Natural killer cell treated with Interleukin-12 subunit alpha and Interleukin-12 subunit beta and Interleukin-15 and Interleukin-18, amount 100 ng/mL, for 72 hours (primary cell): ENCODE measurements around the gene SLC38A10. TPM values are rescaled to one million over a fixed set of nuclear protein-coding genes. Genes with fewer than 3 reads are reported as not detected.

Source experiments
- ATAC-seq, 2 donors: fragments of 150-1000 bp; cut with Tn5 transposase in 1 of 2; sonication (Bioruptor Pico), chemical (Tn5 transposase) in 1 of 2; 2 replicates each; pipeline ENCODE4 v1.10.0; 2021
- DNase-seq: peaks from one replicate; pipeline ENCODE4 v3.0.0; 2022; ENCODE audit warnings: low spot score
- H3K27ac Mint-ChIP-seq, 2 donors: 1 replicate in 1 of 2; 2 replicates in 1 of 2; pipeline ENCODE4 v1.8.0; 2022; ENCODE audit warnings: mixed read lengths in 2 of 2, mild to moderate bottlenecking in 1 of 2, moderate library complexity in 1 of 2
- H3K27me3 Mint-ChIP-seq, 2 donors: 1 replicate in 1 of 2; 2 replicates in 1 of 2; pipeline ENCODE4 v1.8.0; 2022; ENCODE audit warnings: mixed read lengths in 2 of 2
- H3K36me3 Mint-ChIP-seq: one replicate; pipeline ENCODE4 v1.8.0; 2022; ENCODE audit warnings: mixed read lengths
- H3K4me1 Mint-ChIP-seq, 2 donors: 1 replicate in 1 of 2; 2 replicates in 1 of 2; pipeline ENCODE4 v1.8.0; 2022; ENCODE audit warnings: low read depth in 2 of 2, mixed read lengths in 2 of 2, mild to moderate bottlenecking in 1 of 2
- H3K4me3 Mint-ChIP-seq: one replicate; pipeline ENCODE4 v1.8.0; 2022; ENCODE audit warnings: mixed read lengths
- H3K9me3 Mint-ChIP-seq: 2 replicates; pipeline ENCODE4 v1.8.0; 2022; ENCODE audit warnings: mixed read lengths
- total RNA-seq, 2 donors: library from RNA; stranded (reverse); gene quantifications; one replicate each; pipeline ENCODE4 v1.2.3, GENCODE V29; 2022

SLC38A10 gene
- 100 to 1,000 TPM in 1 of 2 donors, 10 to 100 TPM in 1; 92.4 to 136 TPM for total RNA-seq

- peaks cover 8 to 21% of the 10 kb centered on the region in 2 donors for H3K4me1 Mint-ChIP-seq
- DNase-seq (peak; percentile 95), ATAC-seq (peak; percentile 98)
- no peaks in the 10 kb centered on the region for H3K36me3 Mint-ChIP-seq
- H3K4me3 Mint-ChIP-seq, result peak within 1 kb of the TSS; percentile 99
- H3K27me3 Mint-ChIP-seq, result no peaks in the 10 kb centered on the region
- H3K9me3 Mint-ChIP-seq, result no peaks in the 10 kb centered on the region
- peak within 1 kb of the TSS; percentile 94 to 96 for H3K27ac Mint-ChIP-seq
Measured at GRCh38 chr17:81295031-81295675, at the start of gene SLC38A10. TSS of gene SLC38A10 (minus strand) at chr17:81295307. CDS start at chr17:81294921, 386 bp downstream.

GRCh38 chr17:81342269-81343070 is 47.4 kb upstream of the SLC38A10 start:
- no peaks in the 10 kb centered on the region for H3K9me3 Mint-ChIP-seq
- DNase-seq (no peak), ATAC-seq (no peak)
- H3K4me1 Mint-ChIP-seq, result peaks cover 10 to 11% of the 10 kb centered on the region in 2 donors
- peaks cover 22 to 27% of the 10 kb centered on the region in 2 donors for H3K27me3 Mint-ChIP-seq
- no peak overlapping the region for H3K27ac Mint-ChIP-seq
- H3K4me3 Mint-ChIP-seq, result no peak overlapping the region
- peaks cover 5% of the 10 kb centered on the region for H3K36me3 Mint-ChIP-seq

- peaks cover 22 to 27% of the 10 kb centered on the region in 2 donors for H3K27me3 Mint-ChIP-seq
- no peaks in the 10 kb centered on the region for H3K9me3 Mint-ChIP-seq
- H3K4me1 Mint-ChIP-seq, result peaks cover 10 to 11% of the 10 kb centered on the region in 2 donors
- H3K4me3 Mint-ChIP-seq, result no peak overlapping the region
- ATAC-seq (no peak), DNase-seq (no peak)
- H3K36me3 Mint-ChIP-seq, result peaks cover 5% of the 10 kb centered on the region
- no peak overlapping the region for H3K27ac Mint-ChIP-seq
Measured at GRCh38 chr17:81341516-81342268, 46.6 kb upstream of the SLC38A10 start.

- peaks cover 5% of the 10 kb centered on the region for H3K36me3 Mint-ChIP-seq
- H3K27ac Mint-ChIP-seq, result no peak overlapping the region
- no peak for ATAC-seq
- H3K9me3 Mint-ChIP-seq, result no peaks in the 10 kb centered on the region
- peaks cover 10 to 11% of the 10 kb centered on the region in 2 donors for H3K4me1 Mint-ChIP-seq
- peaks cover 22 to 27% of the 10 kb centered on the region in 2 donors for H3K27me3 Mint-ChIP-seq
- no peak for DNase-seq
- no peak overlapping the region for H3K4me3 Mint-ChIP-seq
Measured at GRCh38 chr17:81340607-81341515, 45.8 kb upstream of the SLC38A10 start.

GRCh38 chr17:81339534-81340296 is 44.6 kb upstream of the SLC38A10 start:
- H3K27me3 Mint-ChIP-seq, result peaks cover 22 to 26% of the 10 kb centered on the region in 2 donors
- peaks cover 10 to 11% of the 10 kb centered on the region in 2 donors for H3K4me1 Mint-ChIP-seq
- ATAC-seq (no peak), DNase-seq (no peak)
- no peak overlapping the region for H3K4me3 Mint-ChIP-seq
- peaks cover 5% of the 10 kb centered on the region for H3K36me3 Mint-ChIP-seq
- H3K27ac Mint-ChIP-seq, result no peak overlapping the region
- H3K9me3 Mint-ChIP-seq, result no peaks in the 10 kb centered on the region

GRCh38 chr17:81339191-81339533 is 44.1 kb upstream of the SLC38A10 start:
- Mint-ChIP-seq H3K27ac (no peak overlapping the region), H3K9me3 (no peaks in the 10 kb centered on the region), H3K4me1 (peaks cover 4 to 6% of the 10 kb centered on the region in 2 donors), H3K4me3 (no peak overlapping the region), H3K36me3 (no peaks in the 10 kb centered on the region), H3K27me3 (peaks cover 17 to 21% of the 10 kb centered on the region in 2 donors)
- DNase-seq (no peak), ATAC-seq (no peak)

GRCh38 chr17:81338274-81339190 is 43.4 kb upstream of the SLC38A10 start:
- H3K4me3 Mint-ChIP-seq, result no peak overlapping the region
- H3K36me3 Mint-ChIP-seq, result no peaks in the 10 kb centered on the region
- no peak for DNase-seq
- no peak overlapping the region for H3K27ac Mint-ChIP-seq
- H3K9me3 Mint-ChIP-seq, result no peaks in the 10 kb centered on the region
- peaks cover 13 to 14% of the 10 kb centered on the region in 2 donors for H3K27me3 Mint-ChIP-seq
- no peak for ATAC-seq
- peaks cover 1 to 4% of the 10 kb centered on the region in 2 donors for H3K4me1 Mint-ChIP-seq

GRCh38 chr17:81337476-81337879 is 42.4 kb upstream of the SLC38A10 start:
- H3K36me3 Mint-ChIP-seq, result no peaks in the 10 kb centered on the region
- no peak overlapping the region for H3K4me3 Mint-ChIP-seq

GRCh38 chr17:81336930-81337325 is 41.8 kb upstream of the SLC38A10 start:
- DNase-seq (no peak), ATAC-seq (no peak)
- no peak overlapping the region for H3K4me3 Mint-ChIP-seq
- H3K36me3 Mint-ChIP-seq, result no peaks in the 10 kb centered on the region
- no peaks in the 10 kb centered on the region for H3K4me1 Mint-ChIP-seq
- H3K27ac Mint-ChIP-seq, result no peak overlapping the region
- no peaks in the 10 kb centered on the region for H3K9me3 Mint-ChIP-seq
- peaks cover 8 to 11% of the 10 kb centered on the region in 2 donors for H3K27me3 Mint-ChIP-seq

More at GRCh38 chr17:81337476-81337879, 42.4 kb upstream of the SLC38A10 start:
- no peak overlapping the region for H3K27ac Mint-ChIP-seq
- H3K4me1 Mint-ChIP-seq, result no peaks in the 10 kb centered on the region
- peaks cover 12 to 14% of the 10 kb centered on the region in 2 donors for H3K27me3 Mint-ChIP-seq
- DNase-seq (no peak), ATAC-seq (no peak)
- no peaks in the 10 kb centered on the region for H3K9me3 Mint-ChIP-seq

GRCh38 chr17:81336296-81336929 is 41.3 kb upstream of the SLC38A10 start:
- no peaks in the 10 kb centered on the region for H3K4me1 Mint-ChIP-seq
- H3K27me3 Mint-ChIP-seq, result peaks cover 8 to 11% of the 10 kb centered on the region in 2 donors
- DNase-seq, result no peak
- no peaks in the 10 kb centered on the region for H3K36me3 Mint-ChIP-seq
- no peak overlapping the region for H3K4me3 Mint-ChIP-seq
- H3K9me3 Mint-ChIP-seq, result no peaks in the 10 kb centered on the region
- ATAC-seq, result no peak
- no peak overlapping the region for H3K27ac Mint-ChIP-seq

GRCh38 chr17:81335773-81336157 is 40.7 kb upstream of the SLC38A10 start:
- DNase-seq (no peak), ATAC-seq (no peak)
- Mint-ChIP-seq H3K27me3 (peaks cover 8 to 11% of the 10 kb centered on the region in 2 donors), H3K4me1 (no peaks in the 10 kb centered on the region), H3K9me3 (no peaks in the 10 kb centered on the region), H3K36me3 (no peaks in the 10 kb centered on the region), H3K4me3 (no peak overlapping the region), H3K27ac (no peak overlapping the region)
